ENCODE results near the gene OR6C76.

DNA sequence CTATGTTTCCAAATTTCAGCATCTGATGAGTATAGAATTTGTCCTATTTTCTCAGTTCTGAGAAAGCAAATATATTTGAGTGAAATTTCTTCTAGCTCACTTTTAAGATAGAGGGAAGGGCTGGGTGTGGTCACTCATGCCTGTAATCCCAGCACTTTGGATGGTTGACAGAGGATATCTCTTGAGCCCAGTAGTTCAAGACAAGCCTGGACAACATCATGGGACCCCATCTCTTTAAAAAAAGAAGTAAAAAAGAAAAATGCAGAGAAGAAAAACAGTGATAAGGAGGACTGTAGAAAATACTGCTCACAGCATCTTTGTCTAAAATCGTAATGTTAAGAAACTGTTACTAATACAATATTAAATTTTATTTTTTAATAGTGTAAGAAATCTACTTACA, 46.2 kb downstream of the OR6C76 start:
- TF ChIP-seq, protein P1, sequence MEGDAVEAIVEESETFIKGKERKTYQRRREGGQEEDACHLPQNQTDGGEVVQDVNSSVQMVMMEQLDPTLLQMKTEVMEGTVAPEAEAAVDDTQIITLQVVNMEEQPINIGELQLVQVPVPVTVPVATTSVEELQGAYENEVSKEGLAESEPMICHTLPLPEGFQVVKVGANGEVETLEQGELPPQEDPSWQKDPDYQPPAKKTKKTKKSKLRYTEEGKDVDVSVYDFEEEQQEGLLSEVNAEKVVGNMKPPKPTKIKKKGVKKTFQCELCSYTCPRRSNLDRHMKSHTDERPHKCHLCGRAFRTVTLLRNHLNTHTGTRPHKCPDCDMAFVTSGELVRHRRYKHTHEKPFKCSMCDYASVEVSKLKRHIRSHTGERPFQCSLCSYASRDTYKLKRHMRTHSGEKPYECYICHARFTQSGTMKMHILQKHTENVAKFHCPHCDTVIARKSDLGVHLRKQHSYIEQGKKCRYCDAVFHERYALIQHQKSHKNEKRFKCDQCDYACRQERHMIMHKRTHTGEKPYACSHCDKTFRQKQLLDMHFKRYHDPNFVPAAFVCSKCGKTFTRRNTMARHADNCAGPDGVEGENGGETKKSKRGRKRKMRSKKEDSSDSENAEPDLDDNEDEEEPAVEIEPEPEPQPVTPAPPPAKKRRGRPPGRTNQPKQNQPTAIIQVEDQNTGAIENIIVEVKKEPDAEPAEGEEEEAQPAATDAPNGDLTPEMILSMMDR (IDR thresholded peaks at IDR 0.05; ENCODE audit: poor library complexity), result no peak
- TF ChIP-seq EZH2 (IDR thresholded peaks at IDR 0.05; ENCODE audit: borderline replicate concordance), result no peak
- no peak for TF ChIP-seq EZH2phosphoT487 (IDR thresholded peaks at IDR 0.05; ENCODE audit: low read depth, severe bottlenecking, unreplicated experiment)
